H1 (cell line): ENCODE results near the gene RPP14. TPM values are rescaled to one million over a fixed set of nuclear protein-coding genes. Genes with fewer than 3 reads are reported as not detected.
"Not testable (repeated sequence)": the region's sequence is repeated elsewhere in the genome, so short reads cannot be mapped to it uniquely, and the experiment has no call there.

Source experiments
- CTCF ChIA-PET: fragments of 300-600 bp; sonication (Branson Sonifier 250); formaldehyde crosslinking; loops from one replicate; lab custom pipeline; 2021; ENCODE audit not compliant: partially characterized antibody; lab: Charles Lee
- POLR2A ChIA-PET: fragments of 300-600 bp; sonication (Branson Sonifier 250); formaldehyde crosslinking; loops from one replicate; lab custom pipeline; 2021; ENCODE audit warnings: inconsistent platforms; ENCODE audit not compliant: partially characterized antibody; lab: Charles Lee
- DNase-seq, 2 experiments: peaks; one replicate each; pipeline versions ENCODE4 v3.0.0 to v3.0.0-alpha.2; 2010 to 2022; ENCODE audit warnings: low spot score in 2 of 2, low read depth in 1 of 2, mixed read lengths in 1 of 2
- FAIRE-seq: peaks from 2 replicates; lab custom pipeline; 2011; peaks lifted over from hg19 to GRCh38; lab: Jason Lieb, UNC
- H2AFZ ChIP-seq: 2 replicates; pipeline ENCODE4 v1.8.1; 2012; ENCODE audit warnings: low read length, inconsistent platforms
- H2AK5ac ChIP-seq: 2 replicates; pipeline ENCODE4 v1.6.1; 2013; ENCODE audit warnings: low read depth, low read length
- H2BK120ac ChIP-seq: replicated peaks from 2 replicates; pipeline ENCODE3; 2013; ENCODE audit warnings: low read depth, low read length, inconsistent platforms
- H2BK12ac ChIP-seq: 2 replicates; pipeline ENCODE4 v1.6.1; 2013; ENCODE audit warnings: low read depth, low read length
- H2BK15ac ChIP-seq: 2 replicates; pipeline ENCODE4 v1.6.1; 2013; ENCODE audit warnings: low read length
- H2BK20ac ChIP-seq: 2 replicates; pipeline ENCODE4 v1.6.1; 2013; ENCODE audit warnings: low read length
- H2BK5ac ChIP-seq: 2 replicates; pipeline ENCODE4 v1.6.1; 2013; ENCODE audit warnings: low read depth, low read length
- H3K14ac ChIP-seq: 2 replicates; pipeline ENCODE4 v1.6.1; 2013; ENCODE audit warnings: inconsistent platforms; ENCODE audit not compliant: insufficient read length
- H3K18ac ChIP-seq: 2 replicates; pipeline ENCODE4 v1.6.1; 2013; ENCODE audit warnings: low read length; ENCODE audit errors: extremely low read depth
- H3K23ac ChIP-seq: 2 replicates; pipeline ENCODE4 v1.6.1; 2013; ENCODE audit warnings: inconsistent platforms; ENCODE audit not compliant: insufficient read length
- H3K23me2 ChIP-seq: 2 replicates; pipeline ENCODE4 v1.6.1; 2013; ENCODE audit warnings: low read depth, low read length
- H3K27ac ChIP-seq: 2 replicates; pipeline ENCODE4 v1.6.1; 2011; ENCODE audit warnings: low read depth, low read length, inconsistent platforms
- H3K27me3 ChIP-seq, 4 experiments: replicated peaks in 1 of 4; 1 replicate in 1 of 4; 2 replicates in 3 of 4; pipeline versions ENCODE4 v1.6.1 to v1.8.1; 2011 to 2013; ENCODE audit warnings: low read length in 3 of 4, mild to moderate bottlenecking in 3 of 4, inconsistent platforms in 2 of 4, mixed read lengths in 2 of 4, moderate library complexity in 1 of 4; ENCODE audit not compliant: control insufficient read depth in 3 of 4, insufficient read depth in 3 of 4; ENCODE audit errors: extremely low read depth in 1 of 4
- H3K36me3 ChIP-seq, 4 experiments: 2 replicates each; pipeline versions ENCODE4 v1.6.1 to v1.8.1; 2011 to 2013; ENCODE audit warnings: mild to moderate bottlenecking in 4 of 4, low read length in 3 of 4, moderate library complexity in 2 of 4, control low read depth in 1 of 4, inconsistent platforms in 1 of 4; ENCODE audit not compliant: insufficient read depth in 4 of 4, control insufficient read depth in 2 of 4
- H3K4ac ChIP-seq: replicated peaks from 2 replicates; pipeline ENCODE3; 2013; ENCODE audit warnings: low read length, low read depth, mixed read lengths, inconsistent platforms; ENCODE audit not compliant: insufficient read length
- H3K4me1 ChIP-seq, 4 experiments: replicated peaks in 1 of 4; 1 replicate in 1 of 4; 2 replicates in 3 of 4; pipeline versions ENCODE4 v1.6.1 to v1.8.1; 2011 to 2013; ENCODE audit warnings: low read length in 3 of 4, inconsistent platforms in 2 of 4, mixed read lengths in 1 of 4; ENCODE audit not compliant: insufficient read depth in 4 of 4, control insufficient read depth in 3 of 4
- H3K4me2 ChIP-seq, 2 experiments: 2 replicates each; pipeline versions ENCODE4 v1.6.1 to v1.8.1; 2011 to 2013; ENCODE audit warnings: low read depth in 2 of 2, low read length in 2 of 2, control low read depth in 1 of 2, inconsistent platforms in 1 of 2, mild to moderate bottlenecking in 1 of 2; ENCODE audit not compliant: insufficient read depth in 1 of 2
- H3K4me3 ChIP-seq, 4 experiments: fragments of 200-600, 300-600 bp in 1 of 4; sonication (generic), shearing (Covaris generic), sonication (Bioruptor Twin) in 1 of 4; 2 replicates each; pipeline versions ENCODE4 v1.5.1 to v1.8.1; 2011 to 2016; ENCODE audit warnings: low read length in 4 of 4, low read depth in 3 of 4, control low read depth in 2 of 4, inconsistent platforms in 2 of 4, mild to moderate bottlenecking in 2 of 4, mixed read lengths in 1 of 4, moderate library complexity in 1 of 4; ENCODE audit not compliant: insufficient read depth in 2 of 4; ENCODE audit errors: extremely low read depth in 1 of 4
- H3K56ac ChIP-seq: replicated peaks from 2 replicates; pipeline ENCODE3; 2013; ENCODE audit warnings: low read depth, mild to moderate bottlenecking, mixed read lengths, low read length, inconsistent platforms; ENCODE audit not compliant: insufficient read length
- H3K79me1 ChIP-seq: 2 replicates; pipeline ENCODE4 v1.6.1; 2013; ENCODE audit warnings: low read depth, low read length, control low read depth
- H3K79me2 ChIP-seq, 2 experiments: 2 replicates each; pipeline versions ENCODE4 v1.6.1 to v1.8.1; 2012 to 2013; ENCODE audit warnings: low read length in 2 of 2, mild to moderate bottlenecking in 2 of 2, inconsistent platforms in 1 of 2; ENCODE audit not compliant: insufficient read depth in 2 of 2, control insufficient read depth in 1 of 2
- H3K9ac ChIP-seq, 4 experiments: replicated peaks in 1 of 4; 1 replicate in 1 of 4; 2 replicates in 3 of 4; pipeline versions ENCODE4 v1.6.1 to v1.8.1; 2011 to 2013; ENCODE audit warnings: low read depth in 3 of 4, low read length in 3 of 4, control low read depth in 2 of 4, mild to moderate bottlenecking in 2 of 4, moderate library complexity in 2 of 4, inconsistent platforms in 1 of 4; ENCODE audit errors: extremely low read depth in 1 of 4
- H3K9me3 ChIP-seq, 2 experiments: 2 replicates each; pipeline versions ENCODE4 v1.6.1 to v1.8.1; 2012 to 2013; ENCODE audit warnings: mild to moderate bottlenecking in 2 of 2, moderate library complexity in 2 of 2, control low read depth in 1 of 2, inconsistent platforms in 1 of 2, low read depth in 1 of 2, low read length in 1 of 2, mixed read lengths in 1 of 2; ENCODE audit not compliant: insufficient read depth in 2 of 2
- H4K20me1 ChIP-seq, 2 experiments: replicated peaks in 1 of 2; 2 replicates each; pipeline versions ENCODE3 to v1.8.1; 2011 to 2013; ENCODE audit warnings: inconsistent platforms in 2 of 2, low read length in 2 of 2, mild to moderate bottlenecking in 1 of 2; ENCODE audit not compliant: insufficient read depth in 2 of 2, control insufficient read depth in 1 of 2
- H4K5ac ChIP-seq: 2 replicates; pipeline ENCODE4 v1.6.1; 2013; ENCODE audit warnings: low read length, low read depth, mixed read lengths, inconsistent platforms; ENCODE audit not compliant: insufficient read length
- H4K8ac ChIP-seq: 2 replicates; pipeline ENCODE4 v1.8.0; 2013; ENCODE audit warnings: mild to moderate bottlenecking, moderate library complexity, low read length, inconsistent platforms; ENCODE audit not compliant: insufficient read depth; ENCODE audit errors: extremely low read depth
- H4K91ac ChIP-seq: replicated peaks from 2 replicates; pipeline ENCODE3; 2013; ENCODE audit warnings: low read length, mixed read lengths, inconsistent platforms; ENCODE audit not compliant: insufficient read length
- WGBS, 2 experiments: shearing (Covaris generic) in 1 of 2; methylation state at CpG; one replicate each; pipeline versions ENCODE4 v1.1.6 to v1.1.7; 2013 to 2015; ENCODE audit warnings: low lambda C conversion rate in 2 of 2, mixed read lengths in 2 of 2, inconsistent platforms in 1 of 2, low coverage in 1 of 2, missing lambda C conversion rate in 1 of 2; ENCODE audit not compliant: insufficient replicate concordance in 2 of 2, insufficient coverage in 1 of 2, insufficient read length in 1 of 2; ENCODE audit errors: extremely low coverage in 1 of 2, missing lambda C conversion rate in 1 of 2; 5-methylcytosine and 5-hydroxymethylcytosine counted together
- polyA plus RNA-seq, 7 experiments: library from polyadenylated mRNA; depleted of rRNA in 3 of 7; stranded (reverse) in 5 of 7; unstranded in 2 of 7; fragments of >200 nt in 5 of 7; fragments of 200-250 nt in 2 of 7; gene quantifications; 1 replicate in 5 of 7; 2 replicates in 1 of 7; 4 replicates in 1 of 7; pipeline versions ENCODE4 v1.2.1 to v1.2.3, GENCODE V29; 2011 to 2013; ENCODE audit warnings: missing spikeins in 2 of 7, mixed read lengths in 2 of 7
- total RNA-seq: library from RNA; stranded (reverse); fragmentation: NEBNext Ultra II Directional; extraction: Animal tissue kit (Norgen Biotek cat#: 25700); gene quantifications from 2 replicates; pipeline ENCODE4 v1.2.1, GENCODE V29; 2021

Gene RPP14
- total and polyA plus RNA-seq, 2 of the 8 experiments (the other 6 are each of a cell fraction or from before 2014, with no cell fraction given) = 11.7 to 23.4 TPM

DNA sequence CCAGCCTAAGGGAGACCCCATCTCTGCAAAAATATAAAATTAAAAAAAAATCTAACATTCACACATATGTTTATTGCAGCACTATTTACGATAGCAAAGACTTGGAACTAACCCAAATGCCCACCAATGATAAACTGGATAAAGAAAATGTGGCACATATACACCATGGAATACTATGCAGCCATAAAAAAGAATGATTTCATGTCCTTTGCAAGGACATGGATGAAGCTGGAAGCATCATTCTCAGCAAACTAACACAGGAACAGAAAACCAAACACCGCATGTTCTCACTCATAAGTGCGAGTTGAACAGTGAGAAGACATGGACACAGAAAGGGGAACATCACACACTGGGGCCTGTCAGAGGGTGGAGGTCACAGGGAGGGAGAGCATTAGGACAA is 32.7 kb upstream of the RPP14 start:
- FAIRE-seq = not testable (repeated sequence)

More for the DNA sequence above, 32.7 kb upstream of the RPP14 start:
- not testable (repeated sequence) for H2AK5ac ChIP-seq, H3K79me1 ChIP-seq, H3K23me2 ChIP-seq, H3K36me3 ChIP-seq, H4K5ac ChIP-seq, H3K27ac ChIP-seq, H2BK12ac ChIP-seq, H3K18ac ChIP-seq, H4K91ac ChIP-seq, H3K4ac ChIP-seq, H3K4me1 ChIP-seq, H3K23ac ChIP-seq, H2AFZ ChIP-seq, H2BK15ac ChIP-seq, H4K8ac ChIP-seq, H3K14ac ChIP-seq, H2BK20ac ChIP-seq, H3K79me2 ChIP-seq, H3K4me2 ChIP-seq, H3K9ac ChIP-seq, H2BK120ac ChIP-seq, H2BK5ac ChIP-seq, H3K56ac ChIP-seq, H3K4me3 ChIP-seq, H3K9me3 ChIP-seq, H4K20me1 ChIP-seq, DNase-seq, H3K27me3 ChIP-seq
- POLR2A ChIA-PET = interaction anchor here (1.9 kb wide), 1 partner anchor 33 kb away, joined by 5 read pairs; the partner anchor contains the start of genes HTD2 and RPP14
- CTCF ChIA-PET = interaction anchor here (1.8 to 2.5 kb wide), 2 partner anchors 14 to 96 kb away, joined by 3 to 9 read pairs; no protein-coding TSS in a partner anchor
- 89% methylated on average over 3 of the region's 3 CpGs; no CpG with 5 or more reads in 1 of the 2 experiments for WGBS, 2 experiments
